ENCODE data around the gene PPP1R13L.
"Not testable (repeated sequence)": the region's sequence is repeated elsewhere in the genome, so short reads cannot be mapped to it uniquely, and the experiment has no call there.

The PPP1R13L gene

GRCh38 chr19:45345506-45345860 lies 59.4 kb downstream of the PPP1R13L start:
- no peak for DNase-seq (ENCODE audit: low read depth)

GRCh38 chr19:45344621-45345505 lies 60.0 kb downstream of the PPP1R13L start:
- DNase-seq (ENCODE audit: low read depth), result no peak

GRCh38 chr19:45342911-45343310 lies 62.0 kb downstream of the PPP1R13L start:
- no peak for DNase-seq (ENCODE audit: low read depth)

- no peak for DNase-seq (ENCODE audit: low read depth)
Observed at GRCh38 chr19:45340899-45341453, 63.9 kb downstream of the PPP1R13L start.

GRCh38 chr19:45340232-45340898 lies 64.5 kb downstream of the PPP1R13L start, which contains the start of gene KLC3:
Gene KLC3, plus strand, starts transcription at chr19:45340750. Its CDS starts 4,792 bp downstream, at chr19:45345542.
- DNase-seq (ENCODE audit: low read depth), result peak; percentile 13

GRCh38 chr19:45339629-45340028 lies 65.2 kb downstream of the PPP1R13L start:
- DNase-seq (ENCODE audit: low read depth), result no peak

GRCh38 chr19:45336696-45337251 lies 68.1 kb downstream of the PPP1R13L start:
- DNase-seq (ENCODE audit: low read depth), result no peak

GRCh38 chr19:45334881-45335280 lies 70.0 kb downstream of the PPP1R13L start:
- DNase-seq (ENCODE audit: low read depth), result not testable (repeated sequence)

GRCh38 chr19:45333609-45334303 lies 71.1 kb downstream of the PPP1R13L start:
- DNase-seq (ENCODE audit: low read depth), result no peak

- no peak for DNase-seq (ENCODE audit: low read depth)
Observed at GRCh38 chr19:45331411-45331810, 73.5 kb downstream of the PPP1R13L start.
